ENCODE measurements around the gene NOL6. TPM values are rescaled to one million over a fixed set of nuclear protein-coding genes. Genes with fewer than 3 reads are reported as not detected.

Gene NOL6
- total and polyA plus RNA-seq, 10 of the 15 experiments (the other 5 are each of a cell fraction or from before 2014, with no cell fraction given) = 8.3 to 53.2 (median 33.1) TPM

DNA sequence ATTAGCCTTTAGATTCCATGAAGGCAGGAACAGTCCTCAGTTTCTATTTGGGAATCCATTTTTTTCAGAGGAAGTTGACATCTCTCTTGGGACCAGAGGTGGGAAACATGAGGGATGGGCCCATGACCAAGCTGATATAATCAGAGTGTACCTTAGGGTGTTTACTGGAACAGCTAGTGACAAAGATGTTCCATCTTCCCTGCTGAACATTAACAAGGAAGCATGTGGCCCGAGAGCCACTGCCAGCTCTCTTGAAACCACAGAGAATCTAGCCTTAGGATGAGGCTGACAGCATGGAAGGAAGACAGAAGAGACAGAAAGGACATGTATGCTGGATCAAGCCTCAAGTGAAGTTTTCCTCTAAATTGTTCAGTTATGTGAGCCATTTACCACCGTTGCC is 42.3 kb downstream of the NOL6 start (continued):
- TF ChIP-seq, protein P1, sequence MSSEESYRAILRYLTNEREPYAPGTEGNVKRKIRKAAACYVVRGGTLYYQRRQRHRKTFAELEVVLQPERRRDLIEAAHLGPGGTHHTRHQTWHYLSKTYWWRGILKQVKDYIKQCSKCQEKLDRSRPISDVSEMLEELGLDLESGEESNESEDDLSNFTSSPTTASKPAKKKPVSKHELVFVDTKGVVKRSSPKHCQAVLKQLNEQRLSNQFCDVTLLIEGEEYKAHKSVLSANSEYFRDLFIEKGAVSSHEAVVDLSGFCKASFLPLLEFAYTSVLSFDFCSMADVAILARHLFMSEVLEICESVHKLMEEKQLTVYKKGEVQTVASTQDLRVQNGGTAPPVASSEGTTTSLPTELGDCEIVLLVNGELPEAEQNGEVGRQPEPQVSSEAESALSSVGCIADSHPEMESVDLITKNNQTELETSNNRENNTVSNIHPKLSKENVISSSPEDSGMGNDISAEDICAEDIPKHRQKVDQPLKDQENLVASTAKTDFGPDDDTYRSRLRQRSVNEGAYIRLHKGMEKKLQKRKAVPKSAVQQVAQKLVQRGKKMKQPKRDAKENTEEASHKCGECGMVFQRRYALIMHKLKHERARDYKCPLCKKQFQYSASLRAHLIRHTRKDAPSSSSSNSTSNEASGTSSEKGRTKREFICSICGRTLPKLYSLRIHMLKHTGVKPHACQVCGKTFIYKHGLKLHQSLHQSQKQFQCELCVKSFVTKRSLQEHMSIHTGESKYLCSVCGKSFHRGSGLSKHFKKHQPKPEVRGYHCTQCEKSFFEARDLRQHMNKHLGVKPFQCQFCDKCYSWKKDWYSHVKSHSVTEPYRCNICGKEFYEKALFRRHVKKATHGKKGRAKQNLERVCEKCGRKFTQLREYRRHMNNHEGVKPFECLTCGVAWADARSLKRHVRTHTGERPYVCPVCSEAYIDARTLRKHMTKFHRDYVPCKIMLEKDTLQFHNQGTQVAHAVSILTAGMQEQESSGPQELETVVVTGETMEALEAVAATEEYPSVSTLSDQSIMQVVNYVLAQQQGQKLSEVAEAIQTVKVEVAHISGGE (CRISPR knock-in tag; IDR thresholded peaks at IDR 0.05) = no peak
- TF ChIP-seq CEBPB (IDR thresholded peaks at IDR 0.05; ENCODE audit: borderline replicate concordance in 1 of 2, low read depth in 2 of 2, low read length in 2 of 2) = no peak
- TF ChIP-seq, protein P2, sequence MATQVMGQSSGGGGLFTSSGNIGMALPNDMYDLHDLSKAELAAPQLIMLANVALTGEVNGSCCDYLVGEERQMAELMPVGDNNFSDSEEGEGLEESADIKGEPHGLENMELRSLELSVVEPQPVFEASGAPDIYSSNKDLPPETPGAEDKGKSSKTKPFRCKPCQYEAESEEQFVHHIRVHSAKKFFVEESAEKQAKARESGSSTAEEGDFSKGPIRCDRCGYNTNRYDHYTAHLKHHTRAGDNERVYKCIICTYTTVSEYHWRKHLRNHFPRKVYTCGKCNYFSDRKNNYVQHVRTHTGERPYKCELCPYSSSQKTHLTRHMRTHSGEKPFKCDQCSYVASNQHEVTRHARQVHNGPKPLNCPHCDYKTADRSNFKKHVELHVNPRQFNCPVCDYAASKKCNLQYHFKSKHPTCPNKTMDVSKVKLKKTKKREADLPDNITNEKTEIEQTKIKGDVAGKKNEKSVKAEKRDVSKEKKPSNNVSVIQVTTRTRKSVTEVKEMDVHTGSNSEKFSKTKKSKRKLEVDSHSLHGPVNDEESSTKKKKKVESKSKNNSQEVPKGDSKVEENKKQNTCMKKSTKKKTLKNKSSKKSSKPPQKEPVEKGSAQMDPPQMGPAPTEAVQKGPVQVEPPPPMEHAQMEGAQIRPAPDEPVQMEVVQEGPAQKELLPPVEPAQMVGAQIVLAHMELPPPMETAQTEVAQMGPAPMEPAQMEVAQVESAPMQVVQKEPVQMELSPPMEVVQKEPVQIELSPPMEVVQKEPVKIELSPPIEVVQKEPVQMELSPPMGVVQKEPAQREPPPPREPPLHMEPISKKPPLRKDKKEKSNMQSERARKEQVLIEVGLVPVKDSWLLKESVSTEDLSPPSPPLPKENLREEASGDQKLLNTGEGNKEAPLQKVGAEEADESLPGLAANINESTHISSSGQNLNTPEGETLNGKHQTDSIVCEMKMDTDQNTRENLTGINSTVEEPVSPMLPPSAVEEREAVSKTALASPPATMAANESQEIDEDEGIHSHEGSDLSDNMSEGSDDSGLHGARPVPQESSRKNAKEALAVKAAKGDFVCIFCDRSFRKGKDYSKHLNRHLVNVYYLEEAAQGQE (IDR thresholded peaks at IDR 0.05; ENCODE audit: low read depth, low read length) = no peak

DNA sequence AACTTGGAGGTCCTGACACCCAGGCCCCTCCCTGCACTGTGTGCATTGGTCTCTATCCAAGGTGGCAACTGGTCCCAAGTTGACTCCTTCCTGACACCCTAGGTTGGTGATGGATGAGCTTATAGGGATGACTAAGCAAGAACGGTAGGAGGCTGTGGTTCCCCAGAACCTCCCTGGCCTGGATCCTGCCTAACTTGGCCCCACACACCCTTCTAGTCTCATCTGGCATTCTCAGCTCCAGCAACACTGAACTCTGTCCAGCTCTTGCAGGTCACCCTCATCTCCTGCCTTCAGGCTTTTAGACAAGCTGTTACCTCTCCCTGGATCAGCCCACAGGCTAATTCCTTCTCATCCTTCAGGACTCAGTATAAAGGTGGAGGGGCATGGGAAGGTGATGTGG is 42.8 kb downstream of the NOL6 start:
- WGBS (ENCODE audit: insufficient coverage, insufficient replicate concordance, low lambda C conversion rate, missing lambda C conversion rate) = 0% methylated on average over 1 of the region's 1 CpG
- POLR2A ChIA-PET = no interaction called here
- no peak overlapping the region for H3K9ac ChIP-seq (ENCODE audit: control insufficient read depth, insufficient read depth, low read length)
- no peak for TF ChIP-seq SMAD1 (IDR thresholded peaks at IDR 0.05; ENCODE audit: low read depth, partially characterized antibody)
- no peak for TF ChIP-seq USF2 (IDR thresholded peaks at IDR 0.05; ENCODE audit: borderline replicate concordance, low read depth, low read length)
- TF ChIP-seq MTA3 (IDR thresholded peaks at IDR 0.05; ENCODE audit: borderline replicate concordance, low read length) = no peak
- no peak for TF ChIP-seq RAD51 (IDR thresholded peaks at IDR 0.05)
- no peak for TF ChIP-seq GATAD2B (conservative IDR thresholded peaks at IDR 0.05; ENCODE audit: low read depth)
- no peak for TF ChIP-seq NRF1 (conservative IDR thresholded peaks at IDR 0.05; ENCODE audit: low read depth, low read length)
- no peak for TF ChIP-seq SRF (IDR thresholded peaks at IDR 0.05; ENCODE audit: low read depth in 2 of 2, low read length in 2 of 2)
- TF ChIP-seq JUND (IDR thresholded peaks at IDR 0.05; ENCODE audit: low read depth, low read length) = no peak
- no peak for TF ChIP-seq USF1 (IDR thresholded peaks at IDR 0.05; ENCODE audit: borderline replicate concordance, extremely low read length, insufficient read depth, low read depth, low read length)
- no peak for TF ChIP-seq EP300 (IDR thresholded peaks at IDR 0.05; ENCODE audit: borderline replicate concordance in 1 of 2, control insufficient read depth in 1 of 2, low read depth in 2 of 2, low read length in 2 of 2)

More for the DNA sequence above, 42.8 kb downstream of the NOL6 start:
- Histone ChIP-seq H3K79me2 (ENCODE audit: control insufficient read depth, insufficient read depth, low read length) (no peaks in the 10 kb centered on the region), H3K27ac (ENCODE audit: control insufficient read depth, insufficient read depth) (no peak overlapping the region), H3K4me1 (ENCODE audit: control insufficient read depth, insufficient read depth, low read length) (no peaks in the 10 kb centered on the region), H3K9me3 (replicated peaks; ENCODE audit: control insufficient read depth, insufficient read depth, low read length) (no peaks in the 10 kb centered on the region), H3K27me3 (replicated peaks in 1 of 2; ENCODE audit: control insufficient read depth in 2 of 2, insufficient read depth in 2 of 2, low read length in 1 of 2) (peaks cover 0 to 6% of the 10 kb centered on the region in 2 experiments; a peak in 2 of 4 replicates), H3K4me3 (no peak overlapping the region), H2AFZ (ENCODE audit: control insufficient read depth, low read depth, low read length) (no peak overlapping the region), H3K4me2 (ENCODE audit: control insufficient read depth, insufficient read depth) (no peak overlapping the region), H3K36me3 (ENCODE audit: control insufficient read depth in 2 of 2, insufficient read depth in 2 of 2, low read length in 1 of 2) (no peaks in the 10 kb centered on the region), H4K20me1 (ENCODE audit: control insufficient read depth, insufficient read depth) (no peaks in the 10 kb centered on the region)
- intact Hi-C loops (cut with micrococcal nuclease; ENCODE audit: unreplicated experiment) = no loop called here
- ChIA-PET RAD21 (ENCODE audit: unreplicated experiment) (no interaction called here), SMC1A (ENCODE audit: uncharacterized antibody, unreplicated experiment) (interaction anchor here (0.6 kb wide), 1 partner anchor 833 kb away, joined by 3 read pairs; no protein-coding TSS in a partner anchor), CTCF (interaction anchor here (1.1 to 2.1 kb wide), 5 partner anchors 14 to 32 kb away, joined by 3 to 10 read pairs (median 4); no protein-coding TSS in a partner anchor)
- no peak for FAIRE-seq
- ATAC-seq = no peak
- BruUV-seq (replicated peaks) = no TSS peak
- DNase-seq (ENCODE audit: low read depth, low spot score) = no peak
- in situ Hi-C loops (cut with MboI) = no loop called here

All from GM12878 (cell line).